ENCODE data around the gene MYO1E. TPM values are rescaled to one million over a fixed set of nuclear protein-coding genes. Genes with fewer than 3 reads are reported as not detected.

The MYO1E gene
- total RNA-seq, 2 donors from 2014 or later = 66.3 to 92.0 TPM

DNA sequence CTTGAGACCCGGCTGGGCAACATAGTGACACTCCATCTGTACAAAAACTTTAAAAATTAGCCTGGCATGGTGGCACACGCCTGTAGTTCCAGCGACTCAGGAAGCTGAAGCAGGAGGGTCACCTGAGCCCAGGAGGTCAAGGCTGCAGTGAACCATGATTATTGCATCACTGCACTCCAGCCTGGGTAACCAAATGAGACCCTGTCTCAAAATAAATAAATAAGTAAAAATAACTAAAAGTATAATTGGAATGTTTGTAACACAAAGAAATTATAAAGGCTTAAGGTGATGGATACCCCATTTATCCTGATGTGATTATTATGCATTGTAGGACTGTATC is 38.6 kb downstream of the MYO1E start:
- no peak for DNase-seq (ENCODE audit: low spot score)
- no peaks in the 10 kb centered on the region for H3K9me3 ChIP-seq
- no peak overlapping the region for H3K4me3 ChIP-seq
- H3K4me1 ChIP-seq (replicated peaks) = no peaks in the 10 kb centered on the region
- no peak for TF ChIP-seq POLR2AphosphoS5 (IDR thresholded peaks at IDR 0.05)
- TF ChIP-seq, protein P1, sequence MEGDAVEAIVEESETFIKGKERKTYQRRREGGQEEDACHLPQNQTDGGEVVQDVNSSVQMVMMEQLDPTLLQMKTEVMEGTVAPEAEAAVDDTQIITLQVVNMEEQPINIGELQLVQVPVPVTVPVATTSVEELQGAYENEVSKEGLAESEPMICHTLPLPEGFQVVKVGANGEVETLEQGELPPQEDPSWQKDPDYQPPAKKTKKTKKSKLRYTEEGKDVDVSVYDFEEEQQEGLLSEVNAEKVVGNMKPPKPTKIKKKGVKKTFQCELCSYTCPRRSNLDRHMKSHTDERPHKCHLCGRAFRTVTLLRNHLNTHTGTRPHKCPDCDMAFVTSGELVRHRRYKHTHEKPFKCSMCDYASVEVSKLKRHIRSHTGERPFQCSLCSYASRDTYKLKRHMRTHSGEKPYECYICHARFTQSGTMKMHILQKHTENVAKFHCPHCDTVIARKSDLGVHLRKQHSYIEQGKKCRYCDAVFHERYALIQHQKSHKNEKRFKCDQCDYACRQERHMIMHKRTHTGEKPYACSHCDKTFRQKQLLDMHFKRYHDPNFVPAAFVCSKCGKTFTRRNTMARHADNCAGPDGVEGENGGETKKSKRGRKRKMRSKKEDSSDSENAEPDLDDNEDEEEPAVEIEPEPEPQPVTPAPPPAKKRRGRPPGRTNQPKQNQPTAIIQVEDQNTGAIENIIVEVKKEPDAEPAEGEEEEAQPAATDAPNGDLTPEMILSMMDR (IDR thresholded peaks at IDR 0.05) = no peak
- no peak for TF ChIP-seq POLR2A (IDR thresholded peaks at IDR 0.05)
- H3K27me3 ChIP-seq (replicated peaks; ENCODE audit: insufficient read depth) = no peaks in the 10 kb centered on the region
- intact Hi-C loops (cut with DNase I) = no loop called here
- H3K27ac ChIP-seq = no peak overlapping the region
- 92% methylated on average over 3 of the region's 3 CpGs for WGBS
- H3K36me3 ChIP-seq = no peaks in the 10 kb centered on the region

DNA sequence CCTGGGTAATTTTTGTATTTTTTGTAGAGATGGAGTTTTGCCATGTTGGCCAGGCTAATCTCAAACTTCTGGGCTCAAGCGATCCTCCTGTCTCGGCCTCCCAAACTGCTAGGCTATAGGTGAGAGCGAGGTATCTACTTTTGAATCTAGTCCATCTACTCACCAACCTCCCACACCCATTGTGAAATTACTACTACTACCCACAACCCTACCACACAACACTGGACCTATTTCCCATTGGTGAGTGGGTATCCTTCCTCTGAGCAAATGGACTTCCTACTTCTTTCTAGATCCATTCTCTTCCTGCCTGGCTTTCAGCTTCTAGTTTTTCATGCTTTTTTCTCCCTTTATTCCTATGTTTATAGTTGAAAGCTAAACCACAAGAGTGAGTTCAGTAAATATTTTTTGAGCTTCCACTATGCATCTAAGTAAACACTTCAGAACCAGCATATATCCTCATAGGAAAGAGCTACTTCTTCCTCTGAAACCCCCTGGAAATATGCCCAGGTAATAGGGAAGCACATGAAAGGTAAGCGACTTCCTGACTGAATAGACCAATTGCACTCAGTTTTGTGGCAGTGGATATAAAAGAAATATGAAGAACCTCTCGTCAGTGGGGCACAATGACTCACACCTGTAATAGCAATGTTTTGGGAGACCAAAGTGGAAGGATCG is 39.1 kb downstream of the MYO1E start:
- no peak for DNase-seq (ENCODE audit: low spot score)
- H3K9me3 ChIP-seq = no peaks in the 10 kb centered on the region
- 84% methylated on average over 6 of the region's 6 CpGs for WGBS
- H3K27me3 ChIP-seq (replicated peaks; ENCODE audit: insufficient read depth) = no peaks in the 10 kb centered on the region
- no peak overlapping the region for H3K4me3 ChIP-seq
- no peaks in the 10 kb centered on the region for H3K4me1 ChIP-seq (replicated peaks)
- no peak overlapping the region for H3K27ac ChIP-seq
- intact Hi-C loops (cut with DNase I) = no loop called here
- no peaks in the 10 kb centered on the region for H3K36me3 ChIP-seq
- TF ChIP-seq POLR2A (IDR thresholded peaks at IDR 0.05) (no peak), POLR2AphosphoS5 (IDR thresholded peaks at IDR 0.05) (no peak)
- TF ChIP-seq, protein P1 (IDR thresholded peaks at IDR 0.05) = no peak

DNA sequence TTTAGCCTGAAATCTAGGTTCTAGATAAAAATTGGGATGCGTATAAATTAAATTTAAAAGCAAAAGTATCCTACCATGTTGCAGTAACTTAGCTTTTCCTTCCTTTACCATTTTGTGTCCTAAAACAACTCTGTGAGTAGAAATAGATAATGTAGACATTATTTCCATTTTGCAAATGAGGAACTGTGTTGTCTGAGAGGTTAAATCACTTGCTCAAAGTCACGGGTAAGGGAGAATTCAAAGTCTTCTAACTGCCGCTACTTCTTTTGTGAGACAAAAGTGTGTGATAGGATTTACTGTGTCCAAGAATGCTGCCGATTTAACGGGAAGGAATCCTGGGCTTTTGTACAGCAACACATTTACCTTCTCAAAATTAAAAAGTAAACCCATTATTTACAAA is 40.7 kb downstream of the MYO1E start:
- Histone ChIP-seq H3K27ac (no peak overlapping the region), H3K9me3 (no peaks in the 10 kb centered on the region), H3K36me3 (no peaks in the 10 kb centered on the region), H3K4me3 (no peak overlapping the region), H3K4me1 (replicated peaks) (no peaks in the 10 kb centered on the region), H3K27me3 (replicated peaks; ENCODE audit: insufficient read depth) (no peaks in the 10 kb centered on the region)
- intact Hi-C loops (cut with DNase I) = no loop called here
- WGBS = 81% methylated on average over 5 of the region's 5 CpGs
- TF ChIP-seq, protein P1 (IDR thresholded peaks at IDR 0.05) = no peak
- no peak for TF ChIP-seq POLR2A (IDR thresholded peaks at IDR 0.05)
- no peak for DNase-seq (ENCODE audit: low spot score)

DNA sequence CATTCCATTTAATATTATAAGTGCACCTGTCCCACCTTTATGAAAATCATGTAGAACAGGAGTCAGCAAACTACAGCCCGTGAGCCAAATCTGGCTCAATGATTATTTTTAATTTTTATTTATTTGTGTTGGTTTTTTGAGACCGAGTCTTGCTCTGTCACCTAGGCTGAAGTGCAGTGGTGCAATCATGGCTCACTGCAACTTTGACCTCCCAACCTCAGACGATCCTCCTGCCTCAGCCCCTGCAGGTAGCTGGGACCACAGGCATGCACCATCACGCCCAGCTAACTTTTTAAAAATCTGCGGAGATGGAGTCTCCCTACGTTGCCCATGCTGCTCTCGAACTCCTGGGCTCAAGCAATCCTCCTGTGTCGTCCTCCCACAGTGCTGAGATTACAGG is 42.0 kb downstream of the MYO1E start:
- H3K36me3 ChIP-seq = no peaks in the 10 kb centered on the region
- intact Hi-C loops (cut with DNase I) = no loop called here
- no peaks in the 10 kb centered on the region for H3K4me1 ChIP-seq (replicated peaks)
- no peaks in the 10 kb centered on the region for H3K27me3 ChIP-seq (replicated peaks; ENCODE audit: insufficient read depth)
- H3K27ac ChIP-seq = no peak overlapping the region
- H3K9me3 ChIP-seq = no peaks in the 10 kb centered on the region
- H3K4me3 ChIP-seq = no peak overlapping the region
- WGBS = 85% methylated on average over 8 of the region's 8 CpGs
- TF ChIP-seq POLR2AphosphoS5 (IDR thresholded peaks at IDR 0.05) = no peak
- DNase-seq (ENCODE audit: low spot score) = no peak

DNA sequence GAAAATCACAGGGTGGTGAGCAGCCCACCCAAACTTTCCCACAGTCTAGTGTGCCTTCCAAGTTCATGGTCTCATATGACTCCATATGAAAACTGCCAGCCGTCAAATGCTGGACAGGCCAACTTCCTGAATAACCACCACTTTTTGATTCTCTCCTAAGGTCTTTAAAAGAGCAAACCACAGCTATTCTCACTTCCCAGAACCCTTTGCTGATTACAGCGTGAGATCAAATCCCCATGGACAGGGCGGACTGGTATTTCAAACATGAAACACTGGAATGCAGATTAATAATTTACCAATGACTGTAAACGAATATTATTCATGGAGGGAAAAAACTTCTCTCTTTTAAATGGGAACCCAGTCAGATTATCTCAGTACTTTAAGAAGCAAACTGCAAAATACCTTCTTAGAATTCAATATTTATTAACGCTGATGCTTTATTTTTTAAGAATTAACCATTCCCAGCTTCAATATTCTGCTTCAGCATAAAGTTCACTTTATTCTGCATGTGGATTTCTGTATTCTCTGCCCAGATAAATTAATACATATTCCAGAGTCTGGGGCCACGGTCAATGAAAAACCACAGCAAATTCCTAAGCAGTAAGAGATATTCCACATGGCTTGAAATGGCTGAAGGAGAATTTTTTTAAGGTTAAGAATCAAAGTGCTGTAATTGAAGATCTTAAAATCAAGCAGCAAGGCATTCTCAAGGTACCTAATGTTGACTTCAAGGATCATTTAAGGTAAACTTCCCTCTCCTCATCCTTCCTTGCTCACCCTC is 42.9 kb downstream of the MYO1E start:
- no peaks in the 10 kb centered on the region for H3K9me3 ChIP-seq
- no peak overlapping the region for H3K27ac ChIP-seq
- 61% methylated on average over 6 of the region's 6 CpGs for WGBS
- TF ChIP-seq POLR2AphosphoS5 (IDR thresholded peaks at IDR 0.05) = no peak
- no peak for DNase-seq (ENCODE audit: low spot score)
- no peaks in the 10 kb centered on the region for H3K36me3 ChIP-seq
- intact Hi-C loops (cut with DNase I) = no loop called here
- no peaks in the 10 kb centered on the region for H3K4me1 ChIP-seq (replicated peaks)
- H3K27me3 ChIP-seq (replicated peaks; ENCODE audit: insufficient read depth) = no peaks in the 10 kb centered on the region
- no peak overlapping the region for H3K4me3 ChIP-seq

DNA sequence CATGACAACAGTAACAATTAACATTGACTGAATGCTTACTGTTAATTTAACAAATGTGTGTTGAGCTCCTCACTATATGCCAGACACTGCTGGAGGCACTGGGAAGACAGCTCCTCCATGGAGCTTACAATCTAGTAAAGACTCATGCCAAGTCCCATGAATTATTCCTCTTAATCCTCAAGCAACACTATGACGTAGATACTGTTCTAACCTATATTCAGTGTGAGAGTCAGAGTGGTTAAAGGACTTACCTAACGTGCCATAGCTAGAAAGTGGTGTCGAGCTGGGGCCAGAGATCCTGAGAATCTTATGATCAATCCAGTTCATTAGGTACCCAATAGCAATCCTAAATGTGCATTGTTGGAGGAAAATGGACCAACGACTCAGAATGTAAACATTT is 43.6 kb downstream of the MYO1E start:
- H3K27me3 ChIP-seq (replicated peaks; ENCODE audit: insufficient read depth) = no peaks in the 10 kb centered on the region
- no peak overlapping the region for H3K27ac ChIP-seq
- TF ChIP-seq, protein P1 (IDR thresholded peaks at IDR 0.05) = no peak
- TF ChIP-seq POLR2A (IDR thresholded peaks at IDR 0.05) (no peak), POLR2AphosphoS5 (IDR thresholded peaks at IDR 0.05) (no peak)
- intact Hi-C loops (cut with DNase I) = no loop called here
- DNase-seq (ENCODE audit: low spot score) = no peak
- no peaks in the 10 kb centered on the region for H3K4me1 ChIP-seq (replicated peaks)
- no peak overlapping the region for H3K4me3 ChIP-seq
- H3K36me3 ChIP-seq = no peaks in the 10 kb centered on the region
- no peaks in the 10 kb centered on the region for H3K9me3 ChIP-seq
- WGBS = 88% methylated on average over 4 of the region's 4 CpGs

All from prostate gland (tissue), 2 donors.